ENCODE measurements around the gene PTPRM. TPM values are rescaled to one million over a fixed set of nuclear protein-coding genes. Genes with fewer than 3 reads are reported as not detected.

Gene PTPRM
- total and polyA plus RNA-seq, 5 donors from 2014 or later: 1.1 to 4.6 (median 3.6) TPM

DNA sequence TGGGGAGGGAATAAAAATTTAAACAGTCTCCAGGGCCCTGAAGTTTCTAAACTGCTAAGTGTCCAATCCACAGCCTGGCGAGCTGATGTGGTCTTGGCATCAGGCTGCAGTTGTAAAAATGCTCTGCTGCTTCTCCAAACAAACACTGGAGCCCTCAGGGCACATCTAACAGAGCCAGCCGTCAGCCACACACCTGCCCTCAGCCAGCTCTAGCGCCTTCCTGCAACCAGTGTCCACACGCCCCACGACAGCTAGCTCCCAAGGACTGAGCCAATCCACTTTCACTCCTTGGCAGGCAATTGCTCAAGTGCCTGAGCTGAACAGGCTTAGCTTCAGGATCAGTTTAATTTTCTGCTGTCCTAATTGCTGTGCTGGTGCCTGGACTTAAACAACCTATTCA is 595.7 kb downstream of the PTPRM start:
- Histone ChIP-seq H3K4me1 (ENCODE audit: control insufficient read depth, insufficient read depth, low read length, poor library complexity, severe bottlenecking) (no peaks in the 10 kb centered on the region), H3K36me3 (ENCODE audit: control insufficient read depth, insufficient read depth, low read length) (no peaks in the 10 kb centered on the region), H3K27me3 (ENCODE audit: control insufficient read depth, insufficient read depth, low read length) (no peaks in the 10 kb centered on the region), H3K9me3 (ENCODE audit: control insufficient read depth in 2 of 2, low read length in 2 of 2) (no peaks in the 10 kb centered on the region), H3K27ac (ENCODE audit: insufficient read depth, low read length, poor library complexity, severe bottlenecking) (no peak overlapping the region), H3K4me3 (ENCODE audit: low read depth, low read length) (no peak overlapping the region)
- Mint-ChIP-seq H3K9me3 (peaks cover 0 to 3% (median 2%) of the 10 kb centered on the region in 7 donors), H3K4me1 (no peaks in the 10 kb centered on the region), H3K36me3 (no peaks in the 10 kb centered on the region), H3K4me3 (no peak overlapping the region), H3K27me3 (no peaks in the 10 kb centered on the region), H3K27ac (no peak overlapping the region)
- ATAC-seq (ENCODE audit: low read depth in 2 of 2): no peak
- DNase-seq: no peak

DNA sequence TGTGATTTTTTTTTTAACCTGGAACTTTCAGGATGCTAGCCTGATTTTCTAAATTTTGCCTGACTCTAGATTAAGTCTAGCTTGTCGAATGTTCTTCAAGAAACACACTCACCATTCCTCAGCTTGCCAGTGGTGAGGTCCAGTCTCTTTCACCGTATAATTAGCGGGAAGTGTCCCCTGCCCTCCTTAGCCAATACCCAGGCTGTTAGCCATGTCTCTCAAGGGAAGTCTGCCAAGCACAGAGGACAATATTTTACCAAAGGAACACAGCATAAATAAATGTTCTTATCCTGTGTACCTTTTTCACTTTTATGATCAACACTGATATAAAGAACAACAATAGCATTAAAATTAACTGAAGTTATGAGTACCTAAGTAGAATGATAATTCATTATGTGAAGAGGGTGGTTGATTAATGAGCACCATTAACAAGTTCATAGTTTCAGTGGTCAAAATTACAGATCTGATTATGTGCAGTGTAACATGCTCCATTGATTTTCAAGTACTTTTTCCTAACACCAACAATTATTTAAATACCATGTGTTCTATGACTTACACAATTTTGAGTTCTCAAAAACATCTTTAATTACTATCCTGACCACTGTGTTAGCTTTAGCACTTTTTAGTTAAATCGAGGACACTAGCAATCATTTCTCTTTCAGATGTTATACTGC is 596.3 kb downstream of the PTPRM start:
- Mint-ChIP-seq H3K27me3 (no peaks in the 10 kb centered on the region), H3K9me3 (peaks cover 0 to 3% (median 2%) of the 10 kb centered on the region in 7 donors), H3K4me1 (no peaks in the 10 kb centered on the region), H3K4me3 (no peak overlapping the region), H3K36me3 (no peaks in the 10 kb centered on the region), H3K27ac (no peak overlapping the region)
- no peaks in the 10 kb centered on the region for H3K4me1 ChIP-seq (ENCODE audit: control insufficient read depth, insufficient read depth, low read length, poor library complexity, severe bottlenecking)
- H3K4me3 ChIP-seq (ENCODE audit: low read depth, low read length): no peak overlapping the region
- no peaks in the 10 kb centered on the region for H3K27me3 ChIP-seq (ENCODE audit: control insufficient read depth, insufficient read depth, low read length)
- H3K36me3 ChIP-seq (ENCODE audit: control insufficient read depth, insufficient read depth, low read length): no peaks in the 10 kb centered on the region
- DNase-seq: no peak
- no peak overlapping the region for H3K27ac ChIP-seq (ENCODE audit: insufficient read depth, low read length, poor library complexity, severe bottlenecking)
- H3K9me3 ChIP-seq (ENCODE audit: control insufficient read depth in 2 of 2, low read length in 2 of 2): no peaks in the 10 kb centered on the region
- no peak for ATAC-seq (ENCODE audit: low read depth in 2 of 2)

DNA sequence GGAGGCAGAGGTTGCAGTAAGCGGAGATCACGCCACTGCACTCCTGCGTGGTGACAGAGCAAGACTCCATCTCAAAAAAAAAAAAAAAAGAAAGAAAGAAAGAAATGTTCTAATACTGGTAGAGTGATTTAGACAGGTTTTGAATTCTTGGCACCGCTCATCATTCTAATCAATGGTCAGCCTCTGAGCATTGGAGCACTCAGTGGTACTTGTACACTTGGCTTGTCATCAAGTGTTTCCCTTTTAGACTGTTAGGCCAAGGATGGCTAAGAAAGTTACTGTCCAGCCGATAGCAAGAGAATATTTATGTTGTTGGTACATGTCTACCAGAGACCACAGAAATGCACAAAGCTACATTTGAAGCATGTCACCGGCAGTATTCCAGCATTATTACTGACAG is 598.0 kb downstream of the PTPRM start:
- Mint-ChIP-seq H3K4me1 (no peaks in the 10 kb centered on the region), H3K36me3 (no peaks in the 10 kb centered on the region), H3K27me3 (no peaks in the 10 kb centered on the region)

DNA sequence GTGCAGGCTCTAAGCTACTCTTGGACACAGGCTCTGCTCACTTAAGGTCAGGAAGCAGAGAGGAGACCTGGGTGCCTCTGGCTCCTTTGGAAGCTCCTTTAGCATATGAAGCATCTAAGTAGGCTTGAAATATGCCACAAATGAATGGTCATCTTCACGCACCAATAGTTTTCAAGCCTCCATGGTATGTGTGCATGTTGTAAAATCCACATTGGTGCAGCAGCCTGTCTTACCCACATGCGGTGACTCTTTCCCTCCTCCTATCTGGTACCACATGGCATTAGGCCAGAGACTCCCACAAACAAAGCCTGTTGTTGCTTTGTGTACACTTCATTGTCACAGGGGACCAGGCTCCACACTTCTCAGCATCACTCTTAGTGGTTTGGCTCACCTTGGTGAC is 599.9 kb downstream of the PTPRM start:
- Mint-ChIP-seq H3K4me3 (no peak overlapping the region), H3K27ac (no peak overlapping the region), H3K27me3 (no peaks in the 10 kb centered on the region), H3K4me1 (no peaks in the 10 kb centered on the region), H3K9me3 (peaks cover 0 to 3% (median 0%) of the 10 kb centered on the region in 7 donors), H3K36me3 (no peaks in the 10 kb centered on the region)
- H3K27me3 ChIP-seq (ENCODE audit: control insufficient read depth, insufficient read depth, low read length): no peaks in the 10 kb centered on the region
- no peak overlapping the region for H3K4me3 ChIP-seq (ENCODE audit: low read depth, low read length)
- no peak overlapping the region for H3K27ac ChIP-seq (ENCODE audit: insufficient read depth, low read length, poor library complexity, severe bottlenecking)
- H3K36me3 ChIP-seq (ENCODE audit: control insufficient read depth, insufficient read depth, low read length): no peaks in the 10 kb centered on the region
- DNase-seq: no peak
- H3K4me1 ChIP-seq (ENCODE audit: control insufficient read depth, insufficient read depth, low read length, poor library complexity, severe bottlenecking): no peaks in the 10 kb centered on the region
- H3K9me3 ChIP-seq (ENCODE audit: control insufficient read depth in 2 of 2, low read length in 2 of 2): no peaks in the 10 kb centered on the region
- no peak for ATAC-seq (ENCODE audit: low read depth in 2 of 2)

More for the DNA sequence above, 598.0 kb downstream of the PTPRM start:
- no peaks in the 10 kb centered on the region for H3K36me3 ChIP-seq (ENCODE audit: control insufficient read depth, insufficient read depth, low read length)
- H3K27ac ChIP-seq (ENCODE audit: insufficient read depth, low read length, poor library complexity, severe bottlenecking): no peak overlapping the region
- H3K9me3 ChIP-seq (ENCODE audit: control insufficient read depth in 2 of 2, low read length in 2 of 2): no peaks in the 10 kb centered on the region
- H3K4me1 ChIP-seq (ENCODE audit: control insufficient read depth, insufficient read depth, low read length, poor library complexity, severe bottlenecking): no peaks in the 10 kb centered on the region
- H3K4me3 ChIP-seq (ENCODE audit: low read depth, low read length): no peak overlapping the region
- Mint-ChIP-seq H3K27ac (no peak overlapping the region), H3K4me3 (no peak overlapping the region), H3K9me3 (peaks cover 0 to 3% (median 0%) of the 10 kb centered on the region in 7 donors)
- H3K27me3 ChIP-seq (ENCODE audit: control insufficient read depth, insufficient read depth, low read length): no peaks in the 10 kb centered on the region
- no peak for ATAC-seq (ENCODE audit: low read depth in 2 of 2)
- DNase-seq: no peak

DNA sequence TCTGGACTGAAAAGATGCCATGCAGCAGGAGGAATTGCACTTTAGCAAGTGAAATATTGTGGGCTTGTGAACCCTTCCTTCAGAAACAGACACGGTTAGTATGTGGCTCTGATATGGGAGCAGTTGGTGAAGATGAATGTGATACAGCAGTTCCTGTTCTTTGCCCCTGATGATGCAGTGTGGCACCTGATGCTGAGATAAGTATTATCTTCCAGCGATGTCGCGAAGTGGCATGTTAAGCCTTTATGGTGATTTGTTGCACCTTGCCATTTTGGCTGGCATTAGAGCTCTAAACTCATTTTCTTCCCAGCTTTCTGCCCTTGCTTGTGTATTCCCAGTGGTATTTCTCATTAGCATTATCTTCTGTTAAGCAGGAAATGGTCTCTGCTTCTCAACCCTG is 600.6 kb downstream of the PTPRM start:
- no peaks in the 10 kb centered on the region for H3K36me3 Mint-ChIP-seq
- H3K27me3 Mint-ChIP-seq: no peaks in the 10 kb centered on the region
- no peak overlapping the region for H3K4me3 Mint-ChIP-seq
- Histone ChIP-seq H3K36me3 (ENCODE audit: control insufficient read depth, insufficient read depth, low read length) (no peaks in the 10 kb centered on the region), H3K27ac (ENCODE audit: insufficient read depth, low read length, poor library complexity, severe bottlenecking) (no peak overlapping the region), H3K27me3 (ENCODE audit: control insufficient read depth, insufficient read depth, low read length) (no peaks in the 10 kb centered on the region), H3K4me1 (ENCODE audit: control insufficient read depth, insufficient read depth, low read length, poor library complexity, severe bottlenecking) (no peaks in the 10 kb centered on the region), H3K4me3 (ENCODE audit: low read depth, low read length) (no peak overlapping the region), H3K9me3 (ENCODE audit: control insufficient read depth in 2 of 2, low read length in 2 of 2) (no peaks in the 10 kb centered on the region)
- H3K27ac Mint-ChIP-seq: no peak overlapping the region
- no peaks in the 10 kb centered on the region for H3K4me1 Mint-ChIP-seq
- H3K9me3 Mint-ChIP-seq: peaks cover 0 to 3% (median 0%) of the 10 kb centered on the region in 7 donors
- ATAC-seq (ENCODE audit: low read depth in 2 of 2): no peak
- no peak for DNase-seq

DNA sequence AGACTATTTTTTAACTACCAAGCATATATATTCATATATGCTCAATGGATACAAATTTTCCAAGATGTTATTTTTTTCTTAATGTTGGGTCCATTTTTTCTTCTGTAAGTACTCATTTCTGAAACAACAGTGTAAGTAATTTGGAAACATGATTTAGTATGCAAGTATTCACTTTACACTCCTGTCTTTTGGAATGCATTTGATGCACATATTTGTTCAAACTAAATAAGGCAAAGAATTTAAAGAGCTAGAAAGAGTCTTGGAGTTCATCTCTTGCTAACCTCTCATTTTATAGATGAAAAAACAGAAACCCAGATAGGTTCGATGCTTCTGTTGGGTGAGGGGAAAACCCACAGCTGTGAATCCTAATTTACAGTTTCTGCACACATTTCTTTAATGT is 602.6 kb downstream of the PTPRM start:
- DNase-seq: no peak
- ATAC-seq (ENCODE audit: low read depth in 2 of 2): no peak
- H3K27ac Mint-ChIP-seq: no peak overlapping the region

DNA sequence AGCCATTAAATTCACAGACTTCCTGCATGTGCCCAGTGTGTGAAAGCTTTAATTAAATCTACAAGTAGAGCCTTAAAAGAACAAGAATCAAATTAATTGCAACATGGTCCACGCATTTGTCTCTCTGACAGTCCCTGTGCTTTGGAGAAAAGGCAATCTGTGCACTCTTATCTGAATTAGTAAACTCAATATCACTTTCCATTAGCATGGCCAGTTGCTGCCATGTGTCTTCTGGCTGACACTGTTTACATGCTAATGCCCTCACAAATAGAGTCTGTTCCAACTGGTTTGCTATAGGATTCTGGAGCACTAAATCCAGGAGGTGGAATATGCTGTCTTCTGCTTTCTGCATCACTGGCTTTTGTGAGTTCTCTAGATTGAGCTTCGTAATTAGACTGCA is 607.7 kb downstream of the PTPRM start:
- Histone ChIP-seq H3K27me3 (ENCODE audit: control insufficient read depth, insufficient read depth, low read length) (no peaks in the 10 kb centered on the region), H3K4me1 (ENCODE audit: control insufficient read depth, insufficient read depth, low read length, poor library complexity, severe bottlenecking) (no peaks in the 10 kb centered on the region), H3K9me3 (ENCODE audit: control insufficient read depth in 2 of 2, low read length in 2 of 2) (no peaks in the 10 kb centered on the region), H3K4me3 (ENCODE audit: low read depth, low read length) (no peak overlapping the region), H3K27ac (ENCODE audit: insufficient read depth, low read length, poor library complexity, severe bottlenecking) (no peak overlapping the region), H3K36me3 (ENCODE audit: control insufficient read depth, insufficient read depth, low read length) (no peaks in the 10 kb centered on the region)
- ATAC-seq (ENCODE audit: low read depth in 2 of 2) (no peak), DNase-seq (no peak)
- Mint-ChIP-seq H3K27me3 (no peaks in the 10 kb centered on the region), H3K27ac (no peak overlapping the region), H3K9me3 (peaks cover 0 to 6% (median 0%) of the 10 kb centered on the region in 7 donors), H3K36me3 (peaks cover under 1% of the 10 kb centered on the region), H3K4me1 (no peaks in the 10 kb centered on the region), H3K4me3 (no peak overlapping the region)

More for the DNA sequence above, 602.6 kb downstream of the PTPRM start:
- Mint-ChIP-seq H3K36me3 (no peaks in the 10 kb centered on the region), H3K4me1 (no peaks in the 10 kb centered on the region), H3K27me3 (no peaks in the 10 kb centered on the region), H3K4me3 (no peak overlapping the region), H3K9me3 (no peaks in the 10 kb centered on the region)
- Histone ChIP-seq H3K4me1 (ENCODE audit: control insufficient read depth, insufficient read depth, low read length, poor library complexity, severe bottlenecking) (no peaks in the 10 kb centered on the region), H3K36me3 (ENCODE audit: control insufficient read depth, insufficient read depth, low read length) (no peaks in the 10 kb centered on the region), H3K27ac (ENCODE audit: insufficient read depth, low read length, poor library complexity, severe bottlenecking) (no peak overlapping the region), H3K9me3 (ENCODE audit: control insufficient read depth in 2 of 2, low read length in 2 of 2) (no peaks in the 10 kb centered on the region), H3K4me3 (ENCODE audit: low read depth, low read length) (no peak overlapping the region), H3K27me3 (ENCODE audit: control insufficient read depth, insufficient read depth, low read length) (no peaks in the 10 kb centered on the region)

DNA sequence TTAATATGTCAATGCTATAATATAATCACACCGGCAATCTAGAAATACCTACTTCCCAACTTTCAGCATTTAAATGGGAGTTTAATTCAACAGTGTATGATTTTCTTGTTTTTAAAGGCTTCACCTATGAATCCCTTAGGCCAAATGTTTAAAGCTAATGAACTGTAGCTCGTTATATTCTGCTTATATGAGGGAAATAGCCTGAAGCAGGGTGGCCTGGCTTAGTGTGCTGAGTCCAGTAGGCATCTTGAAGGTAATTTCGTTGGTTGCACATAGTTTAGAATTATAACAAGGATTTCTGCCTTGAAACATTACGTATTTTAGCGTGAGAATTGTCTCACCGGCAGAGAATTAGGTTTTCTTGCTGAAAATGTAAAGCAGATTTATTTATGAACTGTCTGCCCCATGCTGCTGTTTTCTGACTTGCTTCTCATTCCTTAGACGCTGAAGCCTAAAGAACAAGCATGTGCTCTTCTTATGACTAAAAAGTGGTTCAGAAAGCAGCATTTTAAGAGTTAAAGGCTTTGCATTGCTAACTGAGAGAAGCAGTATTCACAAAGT is 608.5 kb downstream of the PTPRM start:
- ATAC-seq (ENCODE audit: low read depth in 2 of 2): no peak
- DNase-seq: no peak
- H3K27me3 Mint-ChIP-seq: no peaks in the 10 kb centered on the region
- H3K4me3 Mint-ChIP-seq: no peak overlapping the region
- H3K27me3 ChIP-seq (ENCODE audit: control insufficient read depth, insufficient read depth, low read length): no peaks in the 10 kb centered on the region
- H3K4me1 ChIP-seq (ENCODE audit: control insufficient read depth, insufficient read depth, low read length, poor library complexity, severe bottlenecking): no peaks in the 10 kb centered on the region
- H3K36me3 ChIP-seq (ENCODE audit: control insufficient read depth, insufficient read depth, low read length): no peaks in the 10 kb centered on the region
- no peak overlapping the region for H3K27ac ChIP-seq (ENCODE audit: insufficient read depth, low read length, poor library complexity, severe bottlenecking)
- H3K27ac Mint-ChIP-seq: no peak overlapping the region
- H3K9me3 ChIP-seq (ENCODE audit: control insufficient read depth in 2 of 2, low read length in 2 of 2): no peaks in the 10 kb centered on the region
- no peaks in the 10 kb centered on the region for H3K4me1 Mint-ChIP-seq
- H3K9me3 Mint-ChIP-seq: peaks cover 0 to 6% (median 0%) of the 10 kb centered on the region in 7 donors
- H3K4me3 ChIP-seq (ENCODE audit: low read depth, low read length): no peak overlapping the region
- H3K36me3 Mint-ChIP-seq: peaks cover 3% of the 10 kb centered on the region
